Fibroblast of upper back skin (primary cell): Measurements from ENCODE around the gene IDI1.
A peak's percentile ranks its signal among the peaks of the same experiment; 100 is the strongest.
"Not testable (repeated sequence)": the region's sequence is repeated elsewhere in the genome, so short reads cannot be mapped to it uniquely, and the experiment has no call there.

ENCODE experiments used
- DNase-seq: peaks from one replicate; pipeline ENCODE4 v3.0.0-alpha.2; 2013

IDI1 gene

DNA sequence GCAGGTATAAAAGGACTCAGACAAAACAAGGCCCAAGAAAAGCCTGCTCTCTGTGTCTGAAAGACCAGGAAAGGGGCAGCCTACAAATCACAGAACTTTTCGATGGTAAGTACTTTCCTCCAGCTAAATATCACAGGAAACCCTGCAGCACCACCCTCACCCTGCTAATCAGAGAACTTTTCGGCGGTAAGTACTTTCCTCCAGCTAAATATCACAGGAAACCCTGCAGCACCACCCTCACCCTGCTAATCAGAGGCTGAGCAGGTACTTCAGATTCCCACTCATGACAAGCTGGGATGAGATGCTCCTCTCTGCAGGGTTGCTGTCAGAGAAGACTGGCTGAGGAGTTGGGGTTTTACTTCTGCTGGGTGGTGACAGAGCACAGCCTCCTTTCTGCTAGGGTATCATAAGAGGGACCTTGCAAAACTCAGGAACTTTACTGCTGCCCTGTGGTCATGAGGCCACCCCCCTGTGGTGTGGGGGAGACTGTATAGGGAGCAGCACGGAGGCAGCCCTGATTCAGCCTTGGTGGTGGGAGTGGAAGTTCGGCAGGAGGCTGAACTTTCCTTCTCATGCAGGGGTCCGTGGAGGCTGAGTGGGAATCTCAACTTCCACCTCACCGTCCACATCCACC is 14.4 kb upstream of the IDI1 start:
- no peak for DNase-seq

GRCh38 chr10:1061930-1062774 is 13.2 kb upstream of the IDI1 start:
- peak; percentile 65 for DNase-seq

GRCh38 chr10:1059902-1060301 is 11.0 kb upstream of the IDI1 start:
- no peak for DNase-seq

DNA sequence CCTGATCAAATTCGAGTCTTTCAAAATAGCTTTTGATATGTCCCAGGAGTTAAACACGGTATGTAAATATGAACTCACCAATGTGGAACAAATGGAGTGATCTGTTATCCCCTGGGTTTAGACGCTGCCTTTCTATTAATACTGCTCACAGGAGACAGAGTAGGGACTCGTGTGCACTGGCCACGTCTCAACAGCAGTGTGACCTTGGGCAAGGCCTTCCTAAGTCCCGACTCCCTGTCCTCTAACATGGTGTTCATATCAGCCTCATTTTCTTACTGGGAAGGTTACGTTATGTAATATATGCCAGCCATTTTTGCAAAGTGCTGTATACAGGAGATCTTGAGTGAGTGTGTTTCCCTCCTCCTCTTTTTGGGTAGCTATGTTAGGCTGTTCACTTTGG is 9.1 kb upstream of the IDI1 start:
- DNase-seq, result no peak

GRCh38 chr10:1057106-1057657 is 8.3 kb upstream of the IDI1 start:
- DNase-seq, result no peak

DNA sequence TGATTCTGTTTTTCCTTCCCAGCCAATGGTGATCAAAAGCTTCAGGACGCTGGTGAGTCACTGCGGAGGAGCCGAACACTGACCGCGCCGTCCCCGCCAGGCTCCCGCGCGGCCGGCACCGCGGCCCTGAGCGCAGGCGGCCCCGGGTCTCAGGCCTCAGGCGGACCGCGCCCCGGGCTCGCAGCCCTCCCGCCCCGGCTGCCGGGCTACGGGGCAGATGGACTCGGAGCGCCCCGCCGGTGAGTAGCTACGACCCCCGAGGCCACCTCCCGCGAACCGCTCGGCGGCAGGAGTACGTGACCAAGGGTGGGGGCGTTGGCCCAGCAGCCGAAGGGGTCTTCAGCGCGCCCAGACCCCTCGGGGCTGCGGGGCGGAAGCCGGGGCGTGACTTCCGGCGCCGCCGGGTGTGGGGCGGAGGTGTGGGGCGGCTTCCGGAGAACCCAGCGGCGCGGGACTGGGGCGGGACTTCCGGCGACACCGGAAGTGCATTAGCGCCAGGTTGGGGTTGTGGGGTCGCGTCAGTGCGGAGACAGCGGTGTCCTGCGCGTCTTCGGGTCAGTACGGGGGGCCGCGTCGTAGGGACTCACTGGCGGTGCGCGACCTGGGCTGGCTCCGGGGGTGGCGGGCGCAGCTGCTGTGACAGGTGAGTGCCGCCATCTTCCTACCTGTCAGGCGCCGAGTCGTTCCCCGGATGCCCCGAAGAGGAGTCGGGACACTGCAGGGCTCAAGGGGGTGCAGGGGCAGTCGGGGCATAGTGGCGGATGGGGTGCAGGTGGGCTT is 7.6 kb upstream of the IDI1 start, which contains the start of gene WDR37:
Gene WDR37 (plus strand): TSS at position 60 of the 780 bp plus-strand sequence. CDS start 15,771 bp downstream, outside the sequence.
- DNase-seq, result peak; percentile 86

DNA sequence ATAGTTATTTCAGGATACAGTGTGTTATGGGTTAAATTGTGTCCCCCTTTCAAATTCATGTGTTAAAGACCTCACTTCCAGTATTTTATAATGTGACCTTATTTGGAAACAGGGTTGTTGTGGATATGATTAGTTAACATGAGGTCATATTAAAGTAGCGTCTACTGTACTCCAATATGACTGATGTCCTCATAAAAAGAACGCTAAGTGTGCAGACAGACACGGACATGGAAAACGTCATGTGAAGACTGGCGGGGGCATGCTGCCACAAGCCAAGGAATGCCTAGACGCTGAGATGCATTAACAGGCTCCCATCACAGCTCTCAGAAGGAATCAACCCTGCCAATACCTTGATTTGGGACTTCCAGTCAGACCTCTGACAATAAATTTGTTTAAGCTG is 5.8 kb upstream of the IDI1 start:
- DNase-seq, result no peak

- DNase-seq, result no peak
These were observed 1.6 kb upstream of the IDI1 start for GRCh38 chr10:1050554-1050953.

DNA sequence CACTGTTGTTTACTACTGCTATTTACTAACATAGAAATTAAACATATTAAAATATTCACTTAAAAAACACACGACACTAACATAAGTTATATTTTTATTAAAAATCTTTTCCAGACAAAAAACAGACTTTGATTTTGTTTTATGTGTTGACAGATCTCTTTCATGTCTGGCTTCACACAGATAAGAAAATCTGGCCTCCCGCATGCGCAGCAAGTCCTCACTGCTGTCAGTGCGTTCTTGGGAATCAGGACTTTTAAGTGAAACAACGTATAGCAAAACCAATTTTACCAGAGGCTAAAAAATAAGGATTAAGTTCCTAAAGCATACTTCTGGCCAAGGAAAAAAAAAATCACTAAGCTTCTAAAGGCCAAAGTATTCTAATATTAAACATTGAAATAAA is 1.2 kb upstream of the IDI1 start:
- peak; percentile 24 for DNase-seq

GRCh38 chr10:1049425-1049958 is 573 bp upstream of the IDI1 start:
- no peak for DNase-seq

- no peak for DNase-seq
These were observed 579 bp downstream of the IDI1 start for GRCh38 chr10:1048349-1048731.

- DNase-seq, result no peak
These were observed 982 bp downstream of the IDI1 start for GRCh38 chr10:1047937-1048336.

GRCh38 chr10:1045415-1045814 is 3.5 kb downstream of the IDI1 start:
- no peak for DNase-seq

DNA sequence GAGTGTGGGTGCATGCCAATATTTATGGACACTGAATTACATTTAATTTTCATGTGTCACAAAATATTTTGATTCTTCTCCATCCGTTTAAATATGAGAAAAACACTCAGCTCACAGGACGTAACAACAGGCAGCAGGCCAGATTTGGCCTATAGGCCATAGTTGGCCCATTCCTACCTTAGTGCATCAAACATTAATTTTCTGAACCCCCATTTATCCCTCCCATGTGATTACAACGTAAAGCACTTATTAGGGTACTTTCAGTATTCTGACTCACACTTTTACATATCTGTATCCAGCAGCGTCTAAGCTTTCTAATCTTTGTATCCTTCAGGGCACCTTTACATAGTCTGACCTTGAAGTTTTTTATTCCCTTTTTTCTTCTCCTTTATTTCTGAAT is 4.0 kb downstream of the IDI1 start:
- no peak for DNase-seq

- DNase-seq, result no peak
These were observed 4.8 kb downstream of the IDI1 start for GRCh38 chr10:1044146-1044545.

DNA sequence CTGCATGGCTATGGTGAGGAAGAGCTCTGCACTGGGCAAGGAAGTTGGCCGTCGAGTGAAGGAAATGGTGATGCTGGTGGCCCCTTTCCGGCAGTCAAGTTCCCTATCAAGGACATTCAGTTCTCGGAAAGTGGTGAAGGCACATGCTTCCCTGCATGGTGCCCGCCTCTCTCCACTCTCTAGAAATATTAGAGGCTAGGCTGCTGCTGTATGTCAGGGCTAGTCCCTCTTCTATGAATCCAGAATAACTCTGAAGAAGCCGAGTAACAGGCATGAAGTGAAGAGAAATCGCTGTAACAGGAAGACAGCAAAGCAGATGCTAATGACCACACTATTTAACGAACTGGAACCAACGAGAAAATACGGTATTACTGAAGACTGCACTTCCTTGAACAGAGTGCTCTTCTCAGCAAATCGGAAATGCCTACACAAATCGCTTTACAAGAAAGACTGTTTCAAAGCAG is 5.4 kb downstream of the IDI1 start:
- no peak for DNase-seq

DNA sequence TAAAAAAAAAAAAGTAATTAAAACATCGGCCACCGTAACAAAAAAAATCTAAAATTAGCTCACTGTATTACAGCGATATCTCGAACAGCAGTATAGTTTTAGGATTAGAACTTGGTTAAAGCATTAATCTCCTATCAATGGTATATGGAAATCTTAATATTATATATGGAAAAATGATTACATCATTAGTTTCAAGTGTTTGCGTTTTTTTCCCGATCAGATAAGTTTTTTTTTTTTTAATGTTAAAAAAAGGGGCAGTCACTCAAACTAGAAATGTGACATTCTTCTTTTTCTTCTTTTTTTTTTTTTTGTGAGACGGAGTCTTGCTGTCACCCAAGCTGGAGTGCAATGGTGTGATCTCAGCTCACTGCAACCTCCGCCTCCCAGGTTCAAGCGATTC is 7.4 kb downstream of the IDI1 start:
- no peak for DNase-seq

GRCh38 chr10:1040133-1040532 is 8.8 kb downstream of the IDI1 start:
- DNase-seq, result no peak

GRCh38 chr10:1038769-1039168 is 10.2 kb downstream of the IDI1 start:
- DNase-seq, result not testable (repeated sequence)

DNA sequence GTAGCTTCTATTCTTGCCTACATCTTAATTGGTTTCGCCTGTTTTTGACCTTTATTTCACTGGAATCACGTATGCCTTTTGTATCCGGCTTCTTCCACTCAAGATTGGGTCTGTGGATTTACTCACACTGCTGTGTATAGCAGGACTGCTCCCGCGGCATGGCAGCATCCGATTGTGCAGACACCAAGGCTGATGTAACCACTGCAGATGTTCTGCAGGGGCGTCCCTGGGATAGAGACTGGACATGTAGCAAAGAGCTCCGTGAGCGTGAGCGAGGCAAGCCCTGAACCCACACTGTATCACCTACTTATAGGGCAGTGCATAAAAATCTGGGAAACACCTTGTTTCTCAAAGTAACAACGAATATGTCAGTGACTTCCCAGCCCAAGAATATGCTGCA is 11.8 kb downstream of the IDI1 start:
- DNase-seq, result no peak

DNA sequence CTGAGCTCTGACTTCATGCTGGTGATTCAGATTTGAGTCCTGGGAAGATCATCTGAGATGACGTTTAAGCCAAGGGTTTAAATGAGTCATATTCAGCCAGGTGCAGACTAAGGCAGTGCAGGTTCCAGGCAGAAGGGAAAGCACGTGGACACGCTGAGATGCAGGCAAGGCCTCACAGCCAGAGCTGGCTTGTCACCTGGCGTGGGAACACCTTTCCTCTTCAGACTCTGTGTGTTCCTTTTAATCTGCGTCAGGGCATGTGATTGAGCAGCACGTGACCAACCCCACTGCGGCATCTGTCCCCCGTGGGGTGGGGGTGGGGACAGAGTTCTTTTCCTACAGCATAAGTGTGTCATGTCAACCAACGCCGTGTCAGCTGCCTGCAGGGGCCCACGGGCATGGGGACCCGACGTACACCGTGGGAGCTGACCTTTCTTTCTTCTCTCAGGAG is 12.6 kb downstream of the IDI1 start:
- peak; percentile 9 for DNase-seq

- DNase-seq, result no peak
These were observed 13.7 kb downstream of the IDI1 start for GRCh38 chr10:1035201-1035600.

DNA sequence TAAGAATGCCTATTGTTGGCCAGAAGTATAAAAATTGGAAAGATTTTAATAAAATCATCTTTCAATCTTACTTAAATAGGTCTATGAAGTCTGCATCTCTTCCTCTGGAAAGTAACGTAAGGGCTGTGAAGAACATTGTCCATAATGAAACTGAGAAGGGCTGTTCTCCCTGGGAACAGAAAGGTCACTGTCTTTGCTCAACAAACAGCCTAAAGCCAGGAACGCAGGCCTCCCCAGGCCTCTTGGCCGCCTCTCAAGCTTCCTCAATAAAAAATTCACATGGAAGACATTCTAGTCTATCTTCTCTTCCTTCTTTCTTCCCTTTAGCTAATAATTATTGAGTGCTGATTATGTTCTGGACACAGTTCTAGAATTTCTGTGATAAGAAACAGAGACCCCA is 14.2 kb downstream of the IDI1 start:
- DNase-seq, result no peak
